Fibroblast of lung (primary cell): ENCODE measurements around the gene KRT36. TPM values are rescaled to one million over a fixed set of nuclear protein-coding genes. Genes with fewer than 3 reads are reported as not detected.

ENCODE experiments used
- DNase-seq, 2 donors: peaks; one replicate each; pipeline versions ENCODE4 v3.0.0 to v3.0.0-alpha.2; 2010; ENCODE audit warnings: low read depth in 2 of 2
- H2AFZ ChIP-seq: 2 replicates; pipeline ENCODE4 v1.5.1; 2012; ENCODE audit warnings: low read length, control low read depth, inconsistent platforms
- H3K27ac ChIP-seq: 2 replicates; pipeline ENCODE4 v1.5.1; 2011; ENCODE audit warnings: low read length, control low read depth; ENCODE audit not compliant: insufficient read depth
- H3K27me3 ChIP-seq: 2 replicates; pipeline ENCODE4 v1.5.1; 2011; ENCODE audit warnings: mild to moderate bottlenecking, low read length; ENCODE audit not compliant: control insufficient read depth, insufficient read depth
- H3K36me3 ChIP-seq: 2 replicates; pipeline ENCODE4 v1.5.1; 2011; ENCODE audit warnings: low read length; ENCODE audit not compliant: control insufficient read depth, insufficient read depth
- H3K4me1 ChIP-seq: 2 replicates; pipeline ENCODE4 v1.5.1; 2011; ENCODE audit warnings: low read length; ENCODE audit not compliant: control insufficient read depth, insufficient read depth; ENCODE audit errors: extremely low read depth
- H3K4me2 ChIP-seq: 2 replicates; pipeline ENCODE4 v1.5.1; 2011; ENCODE audit warnings: low read length, control low read depth; ENCODE audit not compliant: insufficient read depth; ENCODE audit errors: extremely low read depth
- H3K4me3 ChIP-seq, 4 experiments: fragments of 200-600 bp in 1 of 4; sonication (generic) in 1 of 4; replicated peaks in 1 of 4; 2 replicates each; pipeline ENCODE4 v1.5.1; 2011 to 2016; ENCODE audit warnings: low read length in 4 of 4, low read depth in 3 of 4, mild to moderate bottlenecking in 3 of 4, control low read depth in 2 of 4, inconsistent platforms in 1 of 4, mixed read lengths in 1 of 4; ENCODE audit not compliant: insufficient read depth in 1 of 4; ENCODE audit errors: control extremely low read depth in 1 of 4
- H3K79me2 ChIP-seq: 2 replicates; pipeline ENCODE4 v1.5.1; 2012; ENCODE audit warnings: mild to moderate bottlenecking, low read length, inconsistent platforms; ENCODE audit not compliant: control insufficient read depth, insufficient read depth
- H3K9ac ChIP-seq: 2 replicates; pipeline ENCODE4 v1.5.1; 2011; ENCODE audit warnings: mild to moderate bottlenecking, low read length, control low read depth; ENCODE audit not compliant: insufficient read depth
- H3K9me3 ChIP-seq: 2 replicates; pipeline ENCODE4 v1.5.1; 2012; ENCODE audit warnings: low read depth, low read length; ENCODE audit not compliant: control insufficient read depth, insufficient read depth
- H4K20me1 ChIP-seq: 2 replicates; pipeline ENCODE4 v1.5.1; 2011; ENCODE audit warnings: low read length; ENCODE audit not compliant: control insufficient read depth, insufficient read depth; ENCODE audit errors: extremely low read depth
- CTCF ChIP-seq, 2 donors: IDR thresholded peaks in 1 of 2; conservative IDR thresholded peaks in 1 of 2; 1 replicate in 1 of 2; 2 replicates in 1 of 2; pipeline ENCODE4 v1.5.1; 2011 to 2012; ENCODE audit warnings: low read length in 2 of 2, control low read depth in 1 of 2, inconsistent platforms in 1 of 2, low read depth in 1 of 2, mild to moderate bottlenecking in 1 of 2
- EZH2 ChIP-seq: IDR thresholded peaks from 2 replicates; pipeline ENCODE4 v1.5.1; 2012; ENCODE audit warnings: low read length, control low read depth, mild to moderate bottlenecking; ENCODE audit errors: missing control alignments
- polyA plus RNA-seq, 2 donors: library from polyadenylated mRNA; depleted of rRNA in 1 of 2; stranded (reverse) in 1 of 2; unstranded in 1 of 2; fragments of >200 nt; gene quantifications; 2 replicates each; pipeline ENCODE4 v1.2.1, GENCODE V29; 2011 to 2012; ENCODE audit warnings: missing spikeins in 1 of 2
- total RNA-seq: library from RNA; depleted of rRNA; stranded (reverse); fragments of >200 nt; gene quantifications from 2 replicates; pipeline ENCODE4 v1.2.1, GENCODE V29; 2014

Gene KRT36
- total and polyA plus RNA-seq, 2 donors (not counting 1 experiment from before 2014, with no cell fraction given): 0.03 TPM; not detected in 1

- no peak for TF ChIP-seq EZH2
- TF ChIP-seq CTCF (conservative IDR thresholded peaks at IDR 0.05 in 1 of 2, IDR thresholded peaks at IDR 0.05 in 1 of 2; ENCODE audit: low read depth in 1 of 2, low read length in 2 of 2): no peak
- no peak for DNase-seq
- H3K9me3 ChIP-seq: no peaks in the 10 kb centered on the region
These were observed 36.6 kb downstream of the KRT36 start for GRCh38 chr17:41453066-41453465.

DNA sequence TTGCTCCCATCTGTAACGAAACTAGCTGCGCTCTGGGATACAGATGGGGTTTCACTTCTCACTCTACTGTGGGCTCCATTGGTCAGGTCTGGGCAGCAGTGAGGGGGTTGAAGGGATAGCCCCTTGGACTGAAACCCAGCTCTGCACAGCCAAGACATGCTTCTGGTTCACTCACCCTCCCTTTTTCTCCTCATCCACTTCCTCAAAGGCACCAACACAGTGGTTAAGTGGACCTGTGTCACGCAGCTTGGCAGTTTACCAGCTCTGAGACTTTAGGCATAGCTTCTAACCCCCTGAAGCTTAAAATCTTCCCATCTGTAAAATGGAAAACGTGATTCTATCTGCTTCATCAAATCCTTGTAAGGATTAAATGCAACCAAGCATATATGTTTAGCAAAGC, 37.4 kb downstream of the KRT36 start:
- DNase-seq: no peak
- Histone ChIP-seq H3K9ac (no peak overlapping the region), H3K79me2 (no peaks in the 10 kb centered on the region), H3K4me3 (no peak overlapping the region), H3K9me3 (no peaks in the 10 kb centered on the region), H3K4me1 (no peaks in the 10 kb centered on the region), H2AFZ (no peak overlapping the region), H3K4me2 (no peak overlapping the region), H3K27ac (no peak overlapping the region), H3K36me3 (no peaks in the 10 kb centered on the region), H3K27me3 (peaks cover 2% of the 10 kb centered on the region), H4K20me1 (no peaks in the 10 kb centered on the region)
- TF ChIP-seq CTCF (conservative IDR thresholded peaks at IDR 0.05 in 1 of 2, IDR thresholded peaks at IDR 0.05 in 1 of 2; ENCODE audit: low read depth in 1 of 2, low read length in 2 of 2) (no peak), EZH2 (no peak)

More at GRCh38 chr17:41453066-41453465, 36.6 kb downstream of the KRT36 start:
- H3K9ac ChIP-seq: no peak overlapping the region
- H2AFZ ChIP-seq: no peak overlapping the region
- H4K20me1 ChIP-seq: no peaks in the 10 kb centered on the region
- H3K4me2 ChIP-seq: no peak overlapping the region
- H3K4me3 ChIP-seq: no peak overlapping the region
- no peaks in the 10 kb centered on the region for H3K36me3 ChIP-seq
- peaks cover 2% of the 10 kb centered on the region for H3K27me3 ChIP-seq
- H3K79me2 ChIP-seq: no peaks in the 10 kb centered on the region
- no peaks in the 10 kb centered on the region for H3K4me1 ChIP-seq
- no peak overlapping the region for H3K27ac ChIP-seq

GRCh38 chr17:41451154-41451728, 38.5 kb downstream of the KRT36 start:
- no peaks in the 10 kb centered on the region for H3K79me2 ChIP-seq
- no peak for TF ChIP-seq EZH2
- TF ChIP-seq CTCF (conservative IDR thresholded peaks at IDR 0.05 in 1 of 2, IDR thresholded peaks at IDR 0.05 in 1 of 2; ENCODE audit: low read depth in 1 of 2, low read length in 2 of 2): no peak
- no peak overlapping the region for H2AFZ ChIP-seq
- H4K20me1 ChIP-seq: no peaks in the 10 kb centered on the region
- H3K36me3 ChIP-seq: no peaks in the 10 kb centered on the region
- DNase-seq: peak in 1 of 2 donors; percentile 51
- H3K27ac ChIP-seq: no peak overlapping the region
- H3K9ac ChIP-seq: no peak overlapping the region
- no peak overlapping the region for H3K4me2 ChIP-seq
- H3K27me3 ChIP-seq: peaks cover 2% of the 10 kb centered on the region
- H3K4me3 ChIP-seq: no peak overlapping the region
- peaks cover 2% of the 10 kb centered on the region for H3K4me1 ChIP-seq
- H3K9me3 ChIP-seq: no peaks in the 10 kb centered on the region
